Calu3 (cell line): ENCODE results near the gene CMTR2. TPM values are rescaled to one million over a fixed set of nuclear protein-coding genes. Genes with fewer than 3 reads are reported as not detected.

ENCODE experiments used
- BruUV-seq: library from RNA; stranded (reverse); fragments of 400-500 nt; replicated peaks from 2 replicates; lab custom pipeline; 2021; lab: Mats Ljungman, UMichigan
- CTCF ChIA-PET: fragments of 300-600 bp; sonication (Branson Sonifier 250); formaldehyde crosslinking; loops from one replicate; lab custom pipeline; 2022; ENCODE audit warnings: antibody characterized with exemption; lab: Charles Lee
- DNase-seq: peaks from one replicate; pipeline ENCODE4 v3.0.0; 2022
- H3K27ac Mint-ChIP-seq: one replicate; pipeline ENCODE4 v1.8.0; 2022; ENCODE audit warnings: mixed read lengths; ENCODE audit not compliant: unreplicated experiment
- H3K27me3 Mint-ChIP-seq: one replicate; pipeline ENCODE4 v1.8.0; 2022; ENCODE audit warnings: mixed read lengths; ENCODE audit not compliant: unreplicated experiment
- H3K36me3 Mint-ChIP-seq: one replicate; pipeline ENCODE4 v1.8.0; 2022; ENCODE audit warnings: mild to moderate bottlenecking, moderate library complexity, mixed read lengths; ENCODE audit not compliant: insufficient read depth, unreplicated experiment
- H3K4me1 Mint-ChIP-seq: one replicate; pipeline ENCODE4 v1.8.0; 2022; ENCODE audit warnings: mild to moderate bottlenecking, low read depth, mixed read lengths; ENCODE audit not compliant: unreplicated experiment
- H3K4me3 Mint-ChIP-seq: one replicate; pipeline ENCODE4 v1.8.0; 2022; ENCODE audit warnings: mild to moderate bottlenecking, low read depth, moderate library complexity, mixed read lengths; ENCODE audit not compliant: unreplicated experiment
- H3K9me3 Mint-ChIP-seq: one replicate; pipeline ENCODE4 v1.8.0; 2022; ENCODE audit warnings: low read depth, mixed read lengths; ENCODE audit not compliant: unreplicated experiment
- intact Hi-C: fragments of 100-400 bp; cut with micrococcal nuclease; formaldehyde crosslinking; loops from one replicate; pipeline ENCODE4 v1.10.0; 2022; ENCODE audit not compliant: unreplicated experiment
- total RNA-seq: library from RNA; stranded (reverse); gene quantifications from 2 replicates; pipeline ENCODE4 v1.2.3, GENCODE V29; 2022
- TF ChIP-seq, protein P1 (sequence below): fragments of 200-600 bp; IDR thresholded peaks from one replicate; pipeline ENCODE4 v1.8.0; 2022; ENCODE audit warnings: antibody characterized with exemption; ENCODE audit not compliant: unreplicated experiment

Gene CMTR2
- total RNA-seq, 1 experiment from 2014 or later = 45.0 TPM

DNA sequence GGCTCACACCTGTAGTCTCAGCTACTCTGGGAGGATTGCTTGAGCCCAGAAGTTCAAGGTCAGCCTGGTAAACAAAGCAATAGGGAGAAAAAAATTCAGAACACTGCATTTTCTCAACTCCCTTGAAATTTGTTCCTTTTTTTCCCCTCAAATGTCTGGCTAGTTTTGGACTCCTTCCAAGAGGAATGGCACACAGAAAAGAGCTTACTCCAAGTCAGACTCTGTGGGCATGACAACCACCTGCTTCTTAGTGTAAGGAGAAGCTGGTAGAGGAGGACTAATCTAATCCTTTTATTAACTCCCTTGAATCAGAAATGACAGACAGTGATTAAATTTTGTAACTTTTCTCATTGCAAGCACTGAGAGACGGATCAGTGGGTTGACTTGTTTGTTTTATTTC lies 30.8 kb downstream of the CMTR2 start:
- Mint-ChIP-seq H3K27me3 (peaks cover 52% of the 10 kb centered on the region), H3K4me3 (no peak overlapping the region), H3K27ac (no peak overlapping the region), H3K36me3 (no peaks in the 10 kb centered on the region), H3K4me1 (no peaks in the 10 kb centered on the region), H3K9me3 (no peaks in the 10 kb centered on the region)
- TF ChIP-seq, protein P1, sequence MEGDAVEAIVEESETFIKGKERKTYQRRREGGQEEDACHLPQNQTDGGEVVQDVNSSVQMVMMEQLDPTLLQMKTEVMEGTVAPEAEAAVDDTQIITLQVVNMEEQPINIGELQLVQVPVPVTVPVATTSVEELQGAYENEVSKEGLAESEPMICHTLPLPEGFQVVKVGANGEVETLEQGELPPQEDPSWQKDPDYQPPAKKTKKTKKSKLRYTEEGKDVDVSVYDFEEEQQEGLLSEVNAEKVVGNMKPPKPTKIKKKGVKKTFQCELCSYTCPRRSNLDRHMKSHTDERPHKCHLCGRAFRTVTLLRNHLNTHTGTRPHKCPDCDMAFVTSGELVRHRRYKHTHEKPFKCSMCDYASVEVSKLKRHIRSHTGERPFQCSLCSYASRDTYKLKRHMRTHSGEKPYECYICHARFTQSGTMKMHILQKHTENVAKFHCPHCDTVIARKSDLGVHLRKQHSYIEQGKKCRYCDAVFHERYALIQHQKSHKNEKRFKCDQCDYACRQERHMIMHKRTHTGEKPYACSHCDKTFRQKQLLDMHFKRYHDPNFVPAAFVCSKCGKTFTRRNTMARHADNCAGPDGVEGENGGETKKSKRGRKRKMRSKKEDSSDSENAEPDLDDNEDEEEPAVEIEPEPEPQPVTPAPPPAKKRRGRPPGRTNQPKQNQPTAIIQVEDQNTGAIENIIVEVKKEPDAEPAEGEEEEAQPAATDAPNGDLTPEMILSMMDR = no peak
- DNase-seq = no peak
- intact Hi-C loops = no loop called here
- BruUV-seq = no TSS peak
- CTCF ChIA-PET = no interaction called here

DNA sequence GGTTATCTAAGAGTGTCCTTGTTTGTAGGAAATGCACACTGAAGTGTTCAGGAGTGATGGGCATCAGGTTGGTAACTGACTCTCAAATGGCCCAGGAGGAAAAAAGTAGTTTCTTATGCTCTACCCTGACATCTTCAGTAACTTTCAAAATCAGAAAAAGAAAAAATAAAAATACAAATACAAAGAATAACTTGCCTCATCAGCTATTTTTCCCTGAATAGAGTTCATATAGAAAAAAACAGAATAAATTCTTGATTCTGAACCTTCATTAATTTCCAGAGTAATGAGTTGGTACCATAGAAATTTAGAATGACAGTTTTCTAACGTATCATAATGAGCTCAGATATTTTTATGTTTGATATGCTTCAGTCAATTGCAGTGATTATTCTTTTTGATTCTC lies 31.4 kb downstream of the CMTR2 start:
- Mint-ChIP-seq H3K9me3 (no peaks in the 10 kb centered on the region), H3K36me3 (no peaks in the 10 kb centered on the region), H3K4me1 (no peaks in the 10 kb centered on the region), H3K27ac (no peak overlapping the region), H3K27me3 (peaks cover 52% of the 10 kb centered on the region), H3K4me3 (no peak overlapping the region)
- no TSS peak for BruUV-seq
- TF ChIP-seq, protein P1 = no peak
- DNase-seq = no peak
- CTCF ChIA-PET = no interaction called here
- intact Hi-C loops = no loop called here

DNA sequence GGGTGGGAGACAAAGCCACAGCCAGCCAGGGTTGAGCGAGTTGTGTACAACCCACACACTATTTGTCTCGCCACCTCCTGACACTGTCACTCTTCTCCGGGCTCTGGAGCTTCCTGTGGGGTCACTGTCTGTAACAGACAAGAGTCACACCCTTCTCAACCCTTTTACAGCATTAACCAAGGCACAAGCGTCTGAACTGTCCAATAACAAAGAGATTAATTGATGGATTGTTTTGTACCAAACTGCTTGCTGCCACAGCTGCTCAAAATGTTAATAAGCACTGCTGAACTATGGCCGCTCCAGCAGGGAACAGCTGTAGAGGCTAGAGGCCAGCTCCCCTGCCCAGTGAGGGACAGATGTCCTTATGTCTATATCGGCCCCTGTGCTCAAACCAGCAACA lies 33.5 kb downstream of the CMTR2 start:
- Mint-ChIP-seq H3K4me1 (peaks cover 3% of the 10 kb centered on the region), H3K9me3 (no peaks in the 10 kb centered on the region), H3K27me3 (peaks cover 32% of the 10 kb centered on the region), H3K36me3 (no peaks in the 10 kb centered on the region), H3K27ac (no peak overlapping the region), H3K4me3 (no peak overlapping the region)
- CTCF ChIA-PET = interaction anchor here (0.5 kb wide), 1 partner anchor 711 kb away, joined by 7 read pairs; no protein-coding TSS in a partner anchor
- intact Hi-C loops = no loop called here
- DNase-seq = no peak
- TF ChIP-seq, protein P1 = no peak
- BruUV-seq = no TSS peak

DNA sequence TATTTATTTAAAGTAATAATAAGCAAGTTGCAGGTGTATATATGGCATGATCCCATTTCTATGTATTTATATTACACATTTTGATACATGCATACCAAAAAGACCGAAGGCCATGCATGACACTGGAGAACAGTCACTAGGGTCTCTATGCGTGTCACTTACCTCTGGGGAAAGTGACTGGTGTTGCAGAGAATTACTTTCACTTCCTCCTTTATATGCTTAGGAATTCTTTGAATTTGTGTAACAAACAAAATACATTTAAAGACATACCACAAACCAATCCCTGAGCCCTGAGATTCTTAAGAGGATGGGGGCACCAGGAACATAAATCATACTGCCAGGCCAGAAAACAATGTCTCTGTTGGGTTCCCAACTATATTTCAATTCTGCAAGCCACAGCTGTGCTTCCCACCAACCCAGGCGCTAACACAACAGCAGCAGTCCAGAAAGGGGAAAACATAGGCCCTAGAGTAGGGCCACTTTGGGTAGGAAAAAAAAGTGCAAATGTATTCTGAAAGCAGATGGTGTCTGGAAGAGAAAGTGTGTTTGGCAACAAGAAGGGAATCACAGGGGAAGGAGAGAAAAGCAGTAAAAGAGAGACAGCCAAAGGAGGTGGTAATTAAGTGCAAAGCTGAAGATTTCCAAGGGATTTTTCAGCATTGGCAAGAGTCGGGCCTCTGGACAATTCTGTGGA lies 34.2 kb downstream of the CMTR2 start:
- no peak for DNase-seq
- Mint-ChIP-seq H3K4me1 (peaks cover 8% of the 10 kb centered on the region), H3K27ac (no peak overlapping the region), H3K27me3 (peaks cover 25% of the 10 kb centered on the region), H3K9me3 (no peaks in the 10 kb centered on the region), H3K4me3 (no peak overlapping the region), H3K36me3 (no peaks in the 10 kb centered on the region)
- intact Hi-C loops = no loop called here
- TF ChIP-seq, protein P1 = no peak
- no TSS peak for BruUV-seq
- CTCF ChIA-PET = no interaction called here
